HepG2 (cell line): ENCODE data around the gene MRPS5. TPM values are rescaled to one million over a fixed set of nuclear protein-coding genes. Genes with fewer than 3 reads are reported as not detected.

Experiments
- ETV6 ChIP-seq: sonication (generic); formaldehyde crosslinking; conservative IDR thresholded peaks from 2 replicates; pipeline ENCODE4 v1.4.0; 2020; ENCODE audit warnings: missing genetic modification reagents
- HMG20B ChIP-seq: conservative IDR thresholded peaks from 2 replicates; pipeline ENCODE4 v1.6.1; 2016; ENCODE audit warnings: missing genetic modification reagents, missing compliant biosample characterization
- HNRNPL ChIP-seq: fragments of 200-400 bp; formaldehyde crosslinking; IDR thresholded peaks from 2 replicates; pipeline ENCODE4 v1.6.1; 2017; ENCODE audit warnings: mild to moderate bottlenecking, low read depth, low read length
- MEIS2 ChIP-seq: sonication (generic); formaldehyde crosslinking; IDR thresholded peaks from 2 replicates; pipeline ENCODE4 v1.9.0; 2021; ENCODE audit warnings: mild to moderate bottlenecking, missing genetic modification reagents
- PATZ1 ChIP-seq: sonication (generic); formaldehyde crosslinking; IDR thresholded peaks from 2 replicates; pipeline ENCODE4 v1.4.0; 2020; ENCODE audit warnings: missing genetic modification reagents
- PRPF4 ChIP-seq: fragments of 200-400 bp; formaldehyde crosslinking; IDR thresholded peaks from 2 replicates; pipeline ENCODE4 v1.6.1; 2016; ENCODE audit warnings: low read length, low read depth; ENCODE audit not compliant: poor library complexity, severe bottlenecking
- RNF2 ChIP-seq: fragments of 450-650 bp; conservative IDR thresholded peaks from 2 replicates; pipeline ENCODE4 v1.6.1; 2016; ENCODE audit warnings: low read depth
- SP4 ChIP-seq: sonication (generic); formaldehyde crosslinking; IDR thresholded peaks from 2 replicates; pipeline ENCODE4 v1.8.1; 2023; ENCODE audit warnings: mild to moderate bottlenecking, missing genetic modification reagents
- SRY ChIP-seq: sonication (generic); formaldehyde crosslinking; IDR thresholded peaks from 2 replicates; pipeline ENCODE4 v1.8.0; 2022; ENCODE audit warnings: mild to moderate bottlenecking, missing genetic modification reagents
- ZGPAT ChIP-seq: IDR thresholded peaks from 2 replicates; pipeline ENCODE4 v1.6.1; 2016; ENCODE audit warnings: mild to moderate bottlenecking
- ZKSCAN5 ChIP-seq: sonication (generic); formaldehyde crosslinking; IDR thresholded peaks from 2 replicates; pipeline ENCODE4 v1.5.1; 2020; ENCODE audit warnings: mild to moderate bottlenecking, missing genetic modification reagents
- ZNF44 ChIP-seq: sonication (generic); formaldehyde crosslinking; IDR thresholded peaks from 2 replicates; pipeline ENCODE4 v1.5.1; 2020; ENCODE audit warnings: mild to moderate bottlenecking, missing genetic modification reagents
- ZNF460 ChIP-seq: sonication (generic); formaldehyde crosslinking; IDR thresholded peaks from 2 replicates; pipeline ENCODE4 v1.5.1; 2020; ENCODE audit warnings: missing genetic modification reagents, mild to moderate bottlenecking, borderline replicate concordance
- ZNF776 ChIP-seq: sonication (generic); formaldehyde crosslinking; IDR thresholded peaks from 2 replicates; pipeline ENCODE4 v1.4.0; 2020; ENCODE audit warnings: mild to moderate bottlenecking, missing genetic modification reagents
- ZUFSP ChIP-seq: sonication (generic); formaldehyde crosslinking; IDR thresholded peaks from 2 replicates; pipeline ENCODE4 v1.9.0; 2021; ENCODE audit warnings: missing genetic modification reagents, mild to moderate bottlenecking, borderline replicate concordance
- polyA plus RNA-seq, 8 experiments: library from polyadenylated mRNA; depleted of rRNA in 3 of 8; stranded (reverse) in 7 of 8; unstranded in 1 of 8; fragments of >200 nt; fragmentation: Illumina TruSeq in 4 of 8; extraction: Trizol in 4 of 8; gene quantifications; 2 replicates each; pipeline versions ENCODE4 v1.2.1 to v1.2.3, GENCODE V29; 2011 to 2016; ENCODE audit warnings: low read depth in 4 of 8, missing spikeins in 1 of 8, mixed read lengths in 1 of 8; ENCODE audit not compliant: insufficient read depth in 1 of 8
- total RNA-seq, 5 experiments: library from RNA; depleted of rRNA; stranded (reverse); fragments of >200 nt; fragmentation: Illumina TruSeq; extraction: Trizol; gene quantifications; 2 replicates each; pipeline ENCODE4 v1.2.3, GENCODE V29; 2016; ENCODE audit warnings: low read depth in 1 of 5
- TF ChIP-seq, protein P1 (sequence below): sonication (generic); formaldehyde crosslinking; IDR thresholded peaks from 2 replicates; pipeline ENCODE4 v1.5.0; 2020; ENCODE audit warnings: missing genetic modification reagents
- TF ChIP-seq, protein P2 (sequence below): sonication (generic); formaldehyde crosslinking; IDR thresholded peaks from 2 replicates; pipeline ENCODE4 v1.5.0; 2020; ENCODE audit warnings: mild to moderate bottlenecking, missing genetic modification reagents, moderate library complexity
- TF ChIP-seq, protein P3 (sequence below): sonication (generic); formaldehyde crosslinking; IDR thresholded peaks from 2 replicates; pipeline ENCODE4 v1.4.0; 2020; ENCODE audit warnings: missing genetic modification reagents
- TF ChIP-seq, protein P4 (sequence below): sonication (generic); formaldehyde crosslinking; IDR thresholded peaks from 2 replicates; pipeline ENCODE4 v1.5.0; 2020; ENCODE audit warnings: missing genetic modification reagents

The MRPS5 gene
- total and polyA plus RNA-seq, 2 of the 13 experiments (the other 11 are each of a cell fraction or from before 2014, with no cell fraction given): 98.8 to 134 TPM

GRCh38 chr2:95165371-95166064 is 43.9 kb upstream of the MRPS5 start, which contains the start of gene ZNF2 (continued):
- TF ChIP-seq, protein P1, sequence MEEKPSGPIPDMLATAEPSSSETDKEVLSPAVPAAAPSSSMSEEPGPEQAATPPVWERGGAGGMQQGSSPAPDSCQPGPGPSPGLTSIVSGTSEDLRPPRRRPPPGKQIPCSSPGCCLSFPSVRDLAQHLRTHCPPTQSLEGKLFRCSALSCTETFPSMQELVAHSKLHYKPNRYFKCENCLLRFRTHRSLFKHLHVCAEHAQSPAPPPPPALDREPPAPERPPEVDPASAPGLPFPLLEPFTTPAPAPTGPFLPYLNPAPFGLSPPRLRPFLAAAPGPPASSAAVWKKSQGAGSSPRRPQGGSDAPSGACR: no peak; the same call in 1 of the 2 replicates
- TF ChIP-seq HMG20B (CRISPR knock-in tag) (no peak; the same call in 1 of the 2 replicates), RNF2 (peak; percentile 97), HNRNPL (0 out of 2 replicates have a peak, but pooled peaks have one; percentile 73), ZNF44 (peak; percentile 96; the same call in 1 of the 2 replicates), MEIS2 (CRISPR knock-in tag) (no peak; the same call in 1 of the 2 replicates), ETV6 (CRISPR knock-in tag) (peak; percentile 94), SP4 (CRISPR knock-in tag) (peak; percentile 91), ZNF776 (CRISPR knock-in tag) (no peak; the same call in 1 of the 2 replicates), ZNF460 (CRISPR knock-in tag) (no peak), ZUFSP (CRISPR knock-in tag) (no peak), PRPF4 (no peak), ZGPAT (CRISPR knock-in tag) (peak; percentile 91; the same call in 1 of the 2 replicates), PATZ1 (peak; percentile 23; the same call in 1 of the 2 replicates), ZKSCAN5 (CRISPR knock-in tag) (peak; percentile 67; the same call in 1 of the 2 replicates), SRY (CRISPR knock-in tag) (peak; percentile 92; the same call in 1 of the 2 replicates)
- TF ChIP-seq, protein P2, sequence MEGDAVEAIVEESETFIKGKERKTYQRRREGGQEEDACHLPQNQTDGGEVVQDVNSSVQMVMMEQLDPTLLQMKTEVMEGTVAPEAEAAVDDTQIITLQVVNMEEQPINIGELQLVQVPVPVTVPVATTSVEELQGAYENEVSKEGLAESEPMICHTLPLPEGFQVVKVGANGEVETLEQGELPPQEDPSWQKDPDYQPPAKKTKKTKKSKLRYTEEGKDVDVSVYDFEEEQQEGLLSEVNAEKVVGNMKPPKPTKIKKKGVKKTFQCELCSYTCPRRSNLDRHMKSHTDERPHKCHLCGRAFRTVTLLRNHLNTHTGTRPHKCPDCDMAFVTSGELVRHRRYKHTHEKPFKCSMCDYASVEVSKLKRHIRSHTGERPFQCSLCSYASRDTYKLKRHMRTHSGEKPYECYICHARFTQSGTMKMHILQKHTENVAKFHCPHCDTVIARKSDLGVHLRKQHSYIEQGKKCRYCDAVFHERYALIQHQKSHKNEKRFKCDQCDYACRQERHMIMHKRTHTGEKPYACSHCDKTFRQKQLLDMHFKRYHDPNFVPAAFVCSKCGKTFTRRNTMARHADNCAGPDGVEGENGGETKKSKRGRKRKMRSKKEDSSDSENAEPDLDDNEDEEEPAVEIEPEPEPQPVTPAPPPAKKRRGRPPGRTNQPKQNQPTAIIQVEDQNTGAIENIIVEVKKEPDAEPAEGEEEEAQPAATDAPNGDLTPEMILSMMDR: peak; percentile 29
- TF ChIP-seq, protein P3, sequence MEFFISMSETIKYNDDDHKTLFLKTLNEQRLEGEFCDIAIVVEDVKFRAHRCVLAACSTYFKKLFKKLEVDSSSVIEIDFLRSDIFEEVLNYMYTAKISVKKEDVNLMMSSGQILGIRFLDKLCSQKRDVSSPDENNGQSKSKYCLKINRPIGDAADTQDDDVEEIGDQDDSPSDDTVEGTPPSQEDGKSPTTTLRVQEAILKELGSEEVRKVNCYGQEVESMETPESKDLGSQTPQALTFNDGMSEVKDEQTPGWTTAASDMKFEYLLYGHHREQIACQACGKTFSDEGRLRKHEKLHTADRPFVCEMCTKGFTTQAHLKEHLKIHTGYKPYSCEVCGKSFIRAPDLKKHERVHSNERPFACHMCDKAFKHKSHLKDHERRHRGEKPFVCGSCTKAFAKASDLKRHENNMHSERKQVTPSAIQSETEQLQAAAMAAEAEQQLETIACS: peak; percentile 13; the same call in 1 of the 2 replicates
- TF ChIP-seq, protein P4, sequence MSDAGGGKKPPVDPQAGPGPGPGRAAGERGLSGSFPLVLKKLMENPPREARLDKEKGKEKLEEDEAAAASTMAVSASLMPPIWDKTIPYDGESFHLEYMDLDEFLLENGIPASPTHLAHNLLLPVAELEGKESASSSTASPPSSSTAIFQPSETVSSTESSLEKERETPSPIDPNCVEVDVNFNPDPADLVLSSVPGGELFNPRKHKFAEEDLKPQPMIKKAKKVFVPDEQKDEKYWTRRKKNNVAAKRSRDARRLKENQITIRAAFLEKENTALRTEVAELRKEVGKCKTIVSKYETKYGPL (CRISPR knock-in tag): peak; percentile 50; the same call in 1 of the 2 replicates
